Measurements from ENCODE around the gene ARHGAP6.

- TF ChIP-seq CTCF (IDR thresholded peaks at IDR 0.05) (no peak), POLR2A (IDR thresholded peaks at IDR 0.05) (no peak)
These were observed 444 bp upstream of the ARHGAP6 start for GRCh38 chrX:11666164-11666563.
